HG03571 (cell line): ENCODE results near the gene FBXL13.
"Not testable (repeated sequence)": the region's sequence is repeated elsewhere in the genome, so short reads cannot be mapped to it uniquely, and the experiment has no call there.

Experiments
- ATAC-seq: cut with Tn5 transposase; IDR thresholded peaks from one replicate; pipeline ENCODE4 v1.9.1; 2021; ENCODE audit not compliant: unreplicated experiment

Gene FBXL13

DNA sequence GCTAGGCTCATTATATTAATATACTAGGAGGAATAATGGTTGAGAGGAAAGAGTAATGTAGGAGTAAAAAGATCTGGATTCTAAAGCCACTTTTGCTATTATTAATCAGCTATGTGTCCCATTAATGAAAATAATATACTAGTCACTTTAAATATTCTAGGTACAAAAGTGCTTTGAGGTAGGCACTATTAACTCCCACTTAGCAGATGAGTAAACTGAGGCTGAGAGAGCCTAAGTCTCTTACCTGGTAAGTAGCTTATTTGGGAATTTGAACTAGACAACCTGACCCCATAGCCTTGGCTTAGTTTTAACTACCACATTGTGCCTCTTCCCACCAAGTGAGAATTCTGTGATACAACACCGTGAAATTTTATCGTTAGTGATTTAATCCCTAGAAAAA, 6.3 kb upstream of the FBXL13 start:
- ATAC-seq, result no peak

DNA sequence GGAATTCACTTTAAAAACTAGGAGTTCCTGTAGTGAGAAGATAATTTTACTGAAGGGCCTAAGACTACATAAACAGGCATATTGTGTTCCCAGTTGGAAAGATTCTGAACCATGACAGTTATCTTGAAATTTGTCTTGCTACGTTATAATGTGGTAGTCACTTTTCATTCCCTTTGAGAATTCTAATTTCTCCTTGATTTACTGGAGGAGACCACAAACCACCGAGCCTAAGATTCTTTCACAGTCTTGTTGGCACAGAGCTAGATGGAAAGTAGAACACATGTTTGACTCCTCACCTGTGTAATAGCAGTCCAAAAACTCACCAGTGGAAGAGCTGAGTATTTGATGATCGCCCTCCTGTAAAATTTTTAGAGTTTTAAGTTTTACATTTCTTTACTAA, 5.2 kb upstream of the FBXL13 start:
- ATAC-seq, result no peak

DNA sequence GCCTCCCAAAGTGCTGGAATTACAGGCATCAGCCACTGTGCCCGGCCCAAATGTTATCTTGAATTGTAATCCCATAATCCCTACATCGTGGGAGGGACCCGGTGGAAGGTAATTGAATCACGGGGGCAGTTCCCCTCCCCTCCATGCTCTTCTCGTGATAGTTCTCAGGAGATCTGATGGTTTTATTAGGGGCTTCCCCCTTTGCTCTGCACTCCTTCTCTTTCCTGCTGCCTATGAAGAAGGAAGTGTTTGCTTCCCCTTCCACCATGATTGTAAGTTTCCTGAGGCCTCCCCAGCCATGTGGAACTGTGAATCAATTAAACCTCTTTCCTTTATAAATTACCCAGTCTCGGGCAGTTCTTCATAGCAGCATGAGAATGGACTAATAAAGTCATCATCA, 3.6 kb upstream of the FBXL13 start:
- ATAC-seq, result not testable (repeated sequence)

DNA sequence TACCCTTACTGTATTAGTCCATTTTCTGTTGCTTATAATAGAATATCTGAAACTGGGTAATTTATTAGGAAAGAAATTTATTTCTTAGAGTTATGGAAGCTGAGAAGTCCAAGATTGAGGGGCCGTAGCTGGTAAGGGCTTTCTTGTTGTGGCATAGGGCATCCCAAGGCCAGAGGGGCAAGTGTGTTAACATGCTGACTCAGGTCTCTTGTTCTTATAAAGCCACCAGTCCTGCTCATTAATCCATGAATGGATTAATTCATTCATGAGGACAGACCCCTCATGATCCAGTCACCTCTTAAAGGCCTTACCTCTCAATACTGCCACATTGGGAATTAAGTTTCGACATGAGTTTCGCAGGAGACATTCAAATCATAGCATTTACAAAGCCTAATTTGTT, 2.7 kb upstream of the FBXL13 start:
- no peak for ATAC-seq

DNA sequence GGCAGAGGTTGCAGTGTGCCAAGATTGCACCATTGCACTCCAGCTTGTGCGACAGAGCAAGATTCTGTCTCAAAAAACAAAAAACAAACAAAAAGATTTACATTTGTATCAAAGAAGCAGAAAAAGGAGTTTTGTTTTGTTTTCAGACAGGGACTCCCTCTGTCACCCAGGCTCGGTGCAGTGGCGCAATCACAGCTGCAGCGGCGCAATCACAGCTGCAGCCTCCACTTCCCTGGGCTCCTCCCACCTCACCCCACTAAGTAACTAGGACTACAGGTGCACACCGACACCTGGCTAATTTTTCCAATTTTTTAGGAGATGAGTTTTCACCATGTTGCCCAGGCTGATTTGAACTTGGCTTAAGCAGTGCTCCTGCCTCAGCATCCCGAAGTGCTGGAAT, 2.2 kb upstream of the FBXL13 start:
- ATAC-seq, result no peak

DNA sequence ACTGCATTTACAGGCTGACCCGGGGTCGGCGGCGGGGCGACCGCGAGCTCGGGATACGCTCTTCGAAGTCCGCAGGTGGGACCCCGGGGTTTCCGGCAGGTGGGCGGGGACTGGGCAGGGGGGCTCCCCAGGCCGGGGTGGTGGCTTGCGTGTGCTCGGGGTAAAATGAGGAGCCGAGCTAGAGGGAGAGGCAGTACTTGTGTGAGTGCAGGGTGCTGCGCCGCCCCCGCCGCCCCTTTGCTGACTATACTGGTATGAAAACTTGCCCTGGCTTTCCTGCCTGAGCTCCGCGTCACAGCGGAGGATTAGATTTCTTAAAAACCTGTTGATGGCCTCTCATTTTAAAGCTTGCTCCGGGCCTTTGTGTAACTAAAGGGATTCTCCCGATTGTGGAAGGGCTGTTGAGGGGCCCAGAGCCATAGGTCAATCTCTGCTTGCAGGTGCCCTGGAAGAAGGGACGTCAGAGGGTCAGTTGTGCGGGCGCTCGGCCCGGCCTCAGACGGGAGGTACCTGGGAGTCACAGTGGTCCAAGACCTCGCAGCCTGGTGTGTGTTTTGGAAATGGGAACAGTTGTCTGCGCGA, 832 bp upstream of the FBXL13 start:
- peak; percentile 38 for ATAC-seq

DNA sequence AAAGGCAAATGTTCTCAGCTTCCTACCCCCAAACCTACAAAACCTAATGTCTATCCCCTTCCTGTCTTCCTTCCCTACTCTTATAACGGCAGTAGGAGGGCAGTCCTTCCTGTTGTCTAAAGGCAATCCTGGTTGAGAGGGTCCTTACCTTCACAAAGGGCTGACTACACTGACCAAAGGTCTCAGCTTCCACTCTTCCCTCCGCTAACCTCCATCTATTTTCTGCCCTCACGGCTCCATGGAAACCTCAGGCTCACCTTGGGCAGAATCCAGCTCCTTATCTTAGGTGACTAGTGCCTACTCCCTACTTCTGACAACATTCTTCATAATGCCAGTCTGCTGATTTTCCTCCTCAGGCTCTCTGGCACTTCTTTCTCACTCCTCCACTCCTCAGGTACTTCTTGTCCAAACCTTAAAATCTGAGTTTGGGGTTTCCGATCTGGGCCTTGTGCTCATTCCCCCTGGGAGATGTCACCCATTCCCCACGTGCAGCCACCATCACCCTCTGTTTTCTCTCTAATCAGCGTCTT, 542 bp downstream of the FBXL13 start:
- no peak for ATAC-seq

DNA sequence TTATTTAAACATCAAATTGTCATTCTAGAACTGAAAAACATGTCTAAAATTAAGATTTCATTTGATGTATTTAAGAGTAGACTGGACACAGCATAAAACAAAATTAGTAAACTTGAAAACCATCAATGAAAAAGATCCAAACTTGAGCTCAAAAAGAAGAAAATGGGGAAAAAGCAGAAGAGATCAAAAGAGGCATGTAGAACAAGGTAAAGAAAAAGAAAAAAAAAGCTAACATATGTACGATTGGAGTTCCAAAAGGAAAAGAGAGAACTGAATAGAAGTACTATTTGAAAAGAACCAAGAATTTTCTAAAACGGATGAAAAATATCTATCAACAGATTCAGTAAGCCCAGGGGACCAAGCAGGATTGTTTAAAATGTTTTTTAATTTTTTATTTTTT, 3.6 kb downstream of the FBXL13 start:
- ATAC-seq, result no peak

DNA sequence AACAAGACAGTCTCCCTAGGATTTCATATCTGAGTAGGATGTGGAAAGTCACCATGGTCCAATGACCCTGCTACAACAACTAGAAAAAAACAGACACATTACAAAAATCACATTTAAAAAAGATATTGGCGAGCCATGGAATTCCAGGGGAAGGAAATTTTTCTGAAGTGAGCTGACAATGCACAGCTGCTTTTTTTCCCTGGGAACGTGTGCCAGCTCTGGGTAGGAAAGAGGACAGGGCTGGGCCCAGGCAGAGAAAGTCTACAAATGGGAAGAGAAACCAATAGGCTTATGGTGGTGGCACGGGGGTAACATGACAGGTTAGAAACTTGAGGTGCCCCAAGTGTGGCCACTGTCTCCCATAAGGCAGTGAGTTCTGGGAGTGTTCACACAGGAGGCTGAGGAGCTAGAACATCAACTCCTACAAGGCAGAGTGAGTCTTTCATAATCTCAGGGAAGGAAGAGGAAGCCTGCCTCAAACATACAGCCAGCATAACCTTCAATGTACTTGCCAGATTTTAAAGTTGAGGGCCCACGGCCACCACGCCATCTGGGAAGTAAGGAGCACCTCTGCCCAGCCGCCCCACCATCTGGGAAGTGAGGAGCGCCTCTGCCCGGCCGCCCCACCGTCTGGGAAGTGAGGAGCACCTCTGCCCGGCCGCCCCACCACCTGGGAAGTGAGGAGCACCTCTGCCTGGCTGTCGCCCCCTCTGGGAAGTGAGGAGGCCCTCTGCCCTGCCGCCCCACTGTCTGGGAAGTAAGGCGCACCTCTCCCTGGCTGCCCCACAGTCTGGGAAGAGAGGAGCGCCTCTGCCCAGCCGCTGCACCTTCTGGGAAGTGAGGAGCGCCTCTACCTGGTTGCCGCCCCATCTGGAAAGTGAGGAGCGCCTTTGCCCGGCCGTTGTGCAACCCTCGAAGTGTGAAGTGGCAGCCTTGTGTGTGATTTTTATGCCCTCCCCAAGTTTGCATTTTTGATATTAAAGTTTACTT, 5.9 kb downstream of the FBXL13 start:
- ATAC-seq, result no peak

DNA sequence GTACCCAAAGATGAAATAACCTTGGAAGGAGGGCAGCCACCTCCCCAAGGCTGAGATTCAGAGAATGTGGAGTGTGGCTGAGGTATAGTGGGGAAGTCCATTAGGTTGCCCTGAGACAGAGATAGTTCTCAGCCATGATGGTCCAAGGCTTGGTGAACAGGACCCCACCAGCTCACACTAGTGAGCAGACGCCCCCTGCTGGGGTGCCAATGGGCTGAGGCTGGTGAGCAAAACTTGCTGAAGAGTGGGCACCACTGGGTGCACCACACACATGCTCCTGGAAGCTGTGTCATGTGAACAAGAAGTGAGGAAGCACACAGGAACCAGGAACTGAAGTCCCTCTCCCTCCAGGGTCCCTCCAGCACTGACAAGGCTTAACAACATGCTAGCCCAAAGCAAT, 8.9 kb downstream of the FBXL13 start:
- no peak for ATAC-seq

DNA sequence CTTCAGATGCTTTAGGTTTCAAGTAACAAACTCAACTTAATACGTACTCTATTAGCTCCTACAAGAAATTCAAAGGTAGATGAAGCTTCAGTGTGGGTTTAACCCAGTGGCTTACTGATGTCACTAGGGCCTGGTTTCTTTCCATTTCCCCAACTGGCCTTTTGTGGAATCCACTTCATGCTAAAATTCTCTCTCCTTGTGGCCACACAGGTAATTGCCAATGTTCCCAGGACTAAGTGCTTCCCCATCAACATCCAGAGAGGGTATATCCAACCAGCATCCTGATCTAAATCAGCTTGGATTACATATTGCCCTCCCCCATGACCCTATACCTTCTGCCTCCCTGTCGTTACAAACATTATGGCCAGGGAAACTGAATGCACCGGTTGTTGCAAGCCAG, 10.7 kb downstream of the FBXL13 start:
- no peak for ATAC-seq

DNA sequence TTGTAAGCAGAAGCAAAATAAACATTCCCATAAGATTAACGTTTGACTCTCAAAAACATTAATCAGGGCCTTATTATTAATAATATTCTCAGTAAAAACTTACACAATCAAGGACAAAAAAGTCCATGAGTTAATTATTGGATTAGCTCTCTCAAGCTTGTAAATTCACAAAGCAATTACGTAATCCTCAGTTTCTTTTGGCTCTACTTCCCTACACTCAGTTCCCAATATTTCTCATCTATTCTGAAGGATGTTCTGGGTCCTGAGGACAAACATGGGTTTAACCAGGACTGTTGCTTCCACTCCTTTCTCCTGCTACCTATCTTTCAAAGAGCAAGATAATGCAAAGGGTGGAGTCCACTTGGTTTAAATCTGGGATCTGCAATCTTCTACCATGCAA, 15.1 kb downstream of the FBXL13 start:
- ATAC-seq, result no peak

DNA sequence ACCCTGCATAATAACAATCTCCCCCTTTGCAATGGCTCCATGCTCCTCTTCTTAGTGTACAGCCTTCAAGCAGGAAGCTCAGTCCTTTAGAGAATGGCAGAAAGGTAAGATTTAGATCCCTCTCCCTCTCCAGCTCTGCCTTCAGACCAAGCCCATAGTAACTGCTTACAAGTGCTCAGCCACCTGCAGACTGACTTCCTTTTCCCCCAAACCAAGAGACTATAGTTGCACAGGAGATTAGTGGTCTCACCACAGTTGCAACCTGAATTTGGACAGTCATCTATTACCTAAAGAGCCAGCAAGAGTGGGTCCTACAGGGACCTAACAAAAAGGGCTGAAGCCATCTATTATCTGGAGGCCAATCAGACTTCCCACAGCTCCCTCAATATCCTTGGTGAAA, 16.5 kb downstream of the FBXL13 start:
- ATAC-seq, result no peak

DNA sequence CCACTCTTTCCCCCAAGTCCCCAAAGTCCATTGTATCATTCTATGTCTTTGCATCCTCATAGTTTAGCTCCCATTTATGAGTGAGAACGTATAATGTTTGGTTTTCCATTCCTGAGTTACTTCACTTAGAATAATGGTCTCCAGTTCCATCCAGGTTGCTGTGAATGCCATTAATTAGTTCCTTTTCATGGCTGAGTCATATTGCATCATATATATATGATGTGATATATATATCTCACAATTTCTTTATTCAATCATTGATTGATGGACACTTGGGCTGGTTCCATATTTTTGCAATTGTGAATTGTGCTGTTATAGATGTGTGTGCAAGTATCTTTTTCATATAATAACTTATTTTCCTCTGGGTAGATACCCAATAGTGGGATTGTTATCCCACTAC, 18.6 kb downstream of the FBXL13 start:
- ATAC-seq, result not testable (repeated sequence)

DNA sequence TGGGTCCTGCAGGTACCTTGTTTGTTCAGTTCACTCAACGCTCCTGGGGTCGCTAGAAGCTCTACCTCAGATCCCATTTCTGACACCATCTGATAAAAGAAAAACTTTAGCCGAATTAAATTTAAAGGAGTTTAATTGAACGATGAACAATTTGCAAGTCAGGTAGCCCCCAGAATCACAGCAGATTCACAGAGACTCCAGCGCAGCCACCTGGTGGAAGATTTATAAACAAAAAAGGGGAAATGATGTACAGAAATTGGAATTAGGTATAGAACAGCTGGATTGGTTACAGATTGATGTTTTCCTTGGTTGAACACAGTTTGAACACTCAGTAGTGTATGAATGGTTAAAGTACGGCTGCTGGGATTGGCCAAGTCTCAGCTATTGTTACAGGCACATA, 23.1 kb downstream of the FBXL13 start:
- ATAC-seq, result no peak

DNA sequence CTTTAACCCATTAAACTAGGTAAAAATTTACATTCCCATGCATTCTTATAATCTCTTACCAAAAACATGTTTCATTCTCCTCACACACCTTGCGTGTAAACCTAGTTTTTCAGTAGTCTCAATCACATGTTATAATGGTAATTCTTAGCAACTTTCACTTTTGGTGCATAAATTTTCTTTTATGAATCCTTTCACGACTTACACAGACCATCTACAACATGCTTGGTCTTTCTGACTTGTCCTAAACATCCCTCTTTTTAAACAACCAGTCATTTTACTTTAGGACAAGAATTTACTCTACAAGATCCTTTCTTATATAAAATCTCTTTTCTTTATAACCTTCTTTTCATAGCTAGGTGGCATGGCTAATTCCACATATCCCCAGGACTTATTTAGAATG, 25.8 kb downstream of the FBXL13 start:
- no peak for ATAC-seq

DNA sequence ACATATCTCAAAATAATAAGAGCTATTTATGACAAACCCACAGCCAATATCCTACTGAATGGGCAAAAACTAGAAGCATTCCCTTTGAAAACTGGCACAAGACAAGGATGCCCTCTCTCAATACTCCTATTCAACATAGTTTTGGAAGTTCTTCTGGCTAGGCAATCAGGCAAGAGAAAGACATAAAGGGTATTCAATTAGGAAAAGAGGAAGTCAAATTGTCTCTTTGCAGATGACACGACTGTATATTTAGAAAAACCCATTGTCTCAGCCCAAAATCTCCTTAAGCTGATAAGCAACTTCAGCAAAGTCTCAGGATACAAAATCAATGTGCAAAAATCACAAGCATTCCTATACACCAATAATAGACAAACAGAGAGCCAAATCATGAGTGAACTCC, 32.8 kb downstream of the FBXL13 start:
- ATAC-seq, result not testable (repeated sequence)

DNA sequence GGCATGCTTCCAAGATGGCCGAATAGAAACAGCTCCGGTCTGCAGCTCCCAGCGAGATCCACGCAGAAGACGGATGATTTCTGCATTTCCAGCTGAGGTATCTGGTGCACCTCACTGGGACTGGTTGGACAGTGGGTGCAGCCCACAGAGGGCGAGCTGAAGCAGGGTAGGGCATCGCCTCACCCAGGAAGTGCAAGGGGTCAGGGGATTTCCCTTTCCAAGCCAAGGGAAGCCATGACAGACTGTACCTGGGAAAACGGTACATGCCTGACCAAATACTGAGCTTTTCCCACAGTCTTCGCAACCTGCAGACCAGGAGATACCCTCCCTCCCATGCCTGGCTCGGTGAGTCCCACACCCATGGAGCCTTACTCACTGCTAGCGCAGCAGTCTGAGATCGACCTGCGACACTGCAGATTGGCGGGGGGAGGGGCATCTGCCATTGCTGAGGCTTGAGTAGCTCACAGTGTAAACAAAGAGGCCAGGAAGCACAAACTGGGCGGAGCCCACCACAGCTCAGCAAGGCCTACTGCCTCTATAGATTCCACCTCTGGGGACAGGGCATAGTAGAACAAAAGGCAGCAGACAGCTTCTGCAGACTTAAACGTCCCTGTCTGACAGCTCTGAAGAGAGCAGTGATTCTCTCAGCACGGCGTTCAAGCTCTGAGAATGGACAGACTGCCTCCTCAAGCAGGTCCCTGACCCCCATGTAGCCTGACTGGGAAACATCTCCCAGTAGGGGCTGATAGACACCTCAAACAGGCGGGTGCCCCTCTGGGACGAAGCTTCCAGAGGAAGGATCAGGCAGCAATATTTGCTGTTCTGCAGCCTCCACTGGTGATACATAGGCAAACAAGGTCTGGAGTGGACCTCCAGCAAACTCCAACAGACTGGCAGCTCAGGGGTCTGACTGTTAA, 36.5 kb downstream of the FBXL13 start:
- ATAC-seq, result not testable (repeated sequence)

DNA sequence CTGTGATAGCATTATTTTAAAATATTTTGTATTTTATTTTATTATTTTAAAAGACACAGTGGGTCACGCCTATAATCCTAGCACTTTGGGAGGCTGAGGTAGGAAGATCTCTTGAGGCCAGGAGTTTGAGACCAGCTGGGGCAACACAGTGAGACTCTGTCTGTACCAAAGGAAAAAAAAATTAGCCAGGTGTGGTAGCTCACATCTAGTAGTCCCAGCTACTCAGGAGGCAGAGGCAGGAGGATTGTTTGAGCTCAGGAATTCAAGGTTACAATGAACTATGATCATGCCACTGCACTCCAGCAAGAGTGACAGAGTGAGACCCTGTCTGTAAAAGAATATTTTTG, 37.1 kb downstream of the FBXL13 start:
- ATAC-seq, result no peak

DNA sequence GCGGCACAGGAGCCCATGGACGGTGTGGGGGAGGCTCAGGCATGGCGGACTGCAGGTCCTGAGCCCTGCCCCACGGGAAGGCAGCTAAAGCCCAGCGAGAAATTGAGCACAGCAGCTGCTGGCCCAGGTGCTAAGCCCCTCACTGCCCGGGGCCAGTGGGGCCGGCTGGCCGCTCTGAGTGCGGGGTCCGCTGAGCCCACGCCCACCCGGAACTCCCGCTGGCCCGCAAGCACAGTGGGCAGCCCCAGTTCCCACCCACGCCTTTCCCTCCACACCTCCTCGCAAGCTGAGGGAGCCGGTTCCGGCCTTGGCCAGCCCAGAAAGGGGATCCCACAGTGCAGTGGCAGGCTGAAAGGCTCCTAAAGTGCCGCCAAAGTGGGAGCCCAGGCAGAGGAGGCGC, 40.3 kb downstream of the FBXL13 start:
- not testable (repeated sequence) for ATAC-seq

DNA sequence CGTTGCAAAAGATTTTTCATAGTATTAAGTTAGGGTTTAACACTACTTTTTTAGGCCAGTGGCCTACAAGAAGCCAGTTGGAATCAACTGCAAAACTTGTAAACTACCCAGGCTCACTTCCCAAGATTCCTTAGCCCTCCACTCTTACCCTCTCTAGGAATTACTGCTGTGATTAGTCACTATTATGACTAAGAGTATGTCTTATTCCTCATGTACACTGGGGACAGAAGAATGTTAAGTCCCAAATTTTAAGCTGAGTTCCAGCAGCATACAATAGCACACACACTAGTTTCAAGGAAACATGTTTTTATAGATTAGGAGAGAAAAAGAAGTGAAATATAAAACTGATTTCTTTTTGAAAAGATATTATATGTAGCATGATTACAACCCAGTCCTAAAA, 42.8 kb downstream of the FBXL13 start:
- ATAC-seq, result no peak
